Hepatocyte (in vitro differentiated cells): ENCODE results near the gene INSYN2A.

ENCODE experiments used
- CTCF ChIP-seq: fragments of 200-600 bp; sonication (generic); IDR thresholded peaks from 2 replicates; pipeline ENCODE4 v1.5.1; 2016; ENCODE audit warnings: antibody characterized with exemption, mild to moderate bottlenecking; ENCODE audit not compliant: poor library complexity
- EZH2 ChIP-seq: fragments of 200-600 bp; sonication (generic); IDR thresholded peaks from 2 replicates; pipeline ENCODE4 v1.6.1; 2016; ENCODE audit warnings: antibody characterized with exemption, mild to moderate bottlenecking, borderline replicate concordance
- EZH2phosphoT487 ChIP-seq: fragments of 200-600 bp; sonication (generic); IDR thresholded peaks from one replicate; pipeline ENCODE4 v1.6.1; 2018; ENCODE audit warnings: antibody characterized with exemption, mild to moderate bottlenecking, low read depth, moderate library complexity; ENCODE audit not compliant: unreplicated experiment, severe bottlenecking

GRCh38 chr10:127216274-127216673, 19.9 kb upstream of the INSYN2A start:
- TF ChIP-seq CTCF = no peak
- TF ChIP-seq EZH2 = no peak
- no peak for TF ChIP-seq EZH2phosphoT487
